Activated naive CD4-positive, alpha-beta T cell treated with anti-CD3 and anti-CD28 coated beads, Interleukin-2, amount 10 ng/mL, durations not matched to agents 7 days and 5 days (primary cell): ENCODE results near the gene HOXD11.
A peak's percentile ranks its signal among the peaks of the same experiment; 100 is the strongest.

ENCODE experiments used
- CTCF ChIA-PET: fragments of 350-600 bp; sonication (Branson Sonifier 250); formaldehyde crosslinking; loops from one replicate; lab custom pipeline; 2021; ENCODE audit warnings: antibody characterized with exemption; lab: Charles Lee
- DNase-seq: peaks from one replicate; pipeline ENCODE4 v3.0.0-alpha.2; 2020
- H3K27ac Mint-ChIP-seq: one replicate; pipeline ENCODE4 v1.8.0; 2021; ENCODE audit warnings: mild to moderate bottlenecking, moderate library complexity, mixed read lengths
- H3K27me3 Mint-ChIP-seq: one replicate; pipeline ENCODE4 v1.8.0; 2021; ENCODE audit warnings: mild to moderate bottlenecking, mixed read lengths
- H3K36me3 Mint-ChIP-seq: one replicate; pipeline ENCODE4 v1.8.0; 2021; ENCODE audit warnings: mixed read lengths
- H3K4me1 Mint-ChIP-seq: one replicate; pipeline ENCODE4 v1.8.0; 2021; ENCODE audit warnings: mixed read lengths
- H3K4me3 Mint-ChIP-seq: one replicate; pipeline ENCODE4 v1.8.0; 2021; ENCODE audit warnings: mild to moderate bottlenecking, moderate library complexity, mixed read lengths
- H3K9me3 Mint-ChIP-seq: one replicate; pipeline ENCODE4 v1.8.0; 2021; ENCODE audit warnings: mixed read lengths

The HOXD11 gene

GRCh38 chr2:176130147-176130956 is 23.3 kb downstream of the HOXD11 start:
- peaks cover 3% of the 10 kb centered on the region for H3K36me3 Mint-ChIP-seq
- H3K9me3 Mint-ChIP-seq, result no peaks in the 10 kb centered on the region
- no peak for DNase-seq
- H3K4me3 Mint-ChIP-seq, result peak overlapping the region; percentile 56
- peaks cover 27% of the 10 kb centered on the region for H3K4me1 Mint-ChIP-seq
- H3K27me3 Mint-ChIP-seq, result peaks cover 95% of the 10 kb centered on the region
- H3K27ac Mint-ChIP-seq, result peak overlapping the region; percentile 85
- CTCF ChIA-PET, result interaction anchor here (1.0 to 2.0 kb wide), 5 partner anchors 9 to 1018 kb away, joined by 4 to 9 read pairs (median 5); partner anchors contain the start of gene HOXD9

DNA sequence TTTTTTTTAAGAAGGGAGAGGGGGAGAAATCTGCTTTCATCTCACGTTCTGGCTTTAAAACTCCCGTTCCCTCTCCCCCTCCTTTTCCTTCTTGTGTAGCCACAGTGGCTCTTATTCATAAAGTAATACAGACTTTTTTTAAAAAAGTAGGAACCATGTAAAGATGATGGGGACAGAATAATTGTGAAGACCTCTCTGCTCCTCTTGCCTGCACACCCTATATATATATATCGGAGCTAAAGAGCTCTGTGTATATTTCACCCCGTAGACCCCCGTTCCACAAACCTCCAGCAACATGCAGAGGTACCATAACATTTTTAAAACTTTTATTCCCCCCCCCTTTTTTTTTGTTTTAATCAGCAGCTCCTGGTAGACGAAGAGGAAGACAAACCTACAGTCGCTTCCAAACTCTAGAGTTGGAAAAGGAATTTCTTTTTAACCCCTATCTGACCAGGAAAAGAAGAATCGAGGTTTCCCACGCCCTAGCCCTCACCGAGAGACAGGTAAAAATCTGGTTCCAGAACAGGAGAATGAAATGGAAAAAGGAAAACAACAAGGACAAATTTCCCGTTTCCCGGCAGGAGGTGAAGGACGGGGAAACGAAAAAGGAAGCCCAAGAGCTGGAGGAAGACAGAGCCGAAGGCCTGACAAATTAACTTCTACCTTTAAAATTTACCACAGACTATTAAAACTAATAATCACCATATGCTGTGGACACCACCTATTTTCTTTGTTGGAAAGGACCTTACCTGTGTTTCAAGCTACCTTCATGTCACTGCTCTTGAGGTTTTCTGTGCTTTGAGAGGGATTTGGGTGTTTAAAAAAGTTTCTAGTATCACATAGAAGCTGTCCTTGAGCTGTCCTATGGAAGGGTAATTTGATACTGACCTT is 24.1 kb downstream of the HOXD11 start:
- Mint-ChIP-seq H3K9me3 (no peaks in the 10 kb centered on the region), H3K4me1 (peaks cover 34% of the 10 kb centered on the region), H3K4me3 (peak overlapping the region; percentile 56), H3K36me3 (peaks cover 3% of the 10 kb centered on the region), H3K27ac (peak overlapping the region; percentile 85), H3K27me3 (peaks cover 95% of the 10 kb centered on the region)
- no peak for DNase-seq
- CTCF ChIA-PET, result interaction anchor here (1.0 to 2.0 kb wide), 7 partner anchors 9 to 1017 kb away, joined by 4 to 9 read pairs (median 5); partner anchors contain the start of gene HOXD9

GRCh38 chr2:176131848-176132158 is 24.7 kb downstream of the HOXD11 start:
- CTCF ChIA-PET, result interaction anchor here (1.0 to 2.0 kb wide), 6 partner anchors 9 to 323 kb away, joined by 4 to 9 read pairs (median 5); partner anchors contain the start of gene HOXD9
- peaks cover 96% of the 10 kb centered on the region for H3K27me3 Mint-ChIP-seq
- no peak overlapping the region for H3K4me3 Mint-ChIP-seq
- peaks cover 34% of the 10 kb centered on the region for H3K4me1 Mint-ChIP-seq
- H3K27ac Mint-ChIP-seq, result peak overlapping the region; percentile 65
- DNase-seq, result no peak
- H3K36me3 Mint-ChIP-seq, result peaks cover 3% of the 10 kb centered on the region
- no peaks in the 10 kb centered on the region for H3K9me3 Mint-ChIP-seq

DNA sequence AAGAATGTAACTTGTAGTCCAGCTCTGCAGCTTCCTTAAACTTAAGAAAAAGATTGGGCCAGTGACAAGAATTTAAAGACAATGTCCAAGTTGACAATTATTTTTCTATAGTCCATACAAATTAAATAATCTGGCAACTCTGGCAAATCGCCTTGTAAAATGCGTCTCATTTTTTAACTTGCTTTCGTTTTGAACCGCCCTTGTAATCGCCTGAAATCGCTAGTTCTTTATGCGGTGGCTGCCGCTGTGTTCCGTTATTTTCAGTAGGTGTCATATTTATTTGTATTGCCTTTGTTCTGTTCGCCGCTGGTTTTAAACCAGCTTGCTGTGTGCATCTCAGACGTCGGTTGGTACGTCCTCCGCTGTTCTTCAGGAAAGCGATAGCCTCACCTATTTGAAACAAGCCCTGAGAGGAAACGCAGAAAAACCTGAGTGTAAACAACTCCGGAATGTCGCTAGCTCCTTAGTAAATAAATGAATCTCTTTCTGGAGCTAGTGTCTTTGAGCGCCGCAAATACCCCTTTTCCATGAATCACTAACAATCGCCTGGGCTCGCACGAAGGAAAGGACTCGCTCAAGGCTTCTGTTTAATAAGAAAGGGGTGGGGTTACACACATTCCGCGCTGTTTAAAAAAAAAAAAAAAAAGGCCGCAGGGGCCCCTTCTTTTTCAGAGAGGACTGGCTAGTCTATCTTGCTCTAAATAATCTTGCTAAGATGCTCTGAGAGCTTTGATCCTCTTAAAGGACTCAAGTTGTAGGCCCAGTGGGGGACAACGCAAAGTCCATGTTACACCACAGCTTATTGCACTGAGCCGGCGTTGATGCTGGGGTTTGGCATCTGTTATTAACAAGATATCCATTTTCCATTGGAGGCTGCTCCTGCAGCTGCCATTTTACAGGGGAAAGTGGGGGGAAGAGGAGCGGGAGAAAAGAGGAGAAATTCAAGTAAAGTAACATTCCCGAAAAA is 25.4 kb downstream of the HOXD11 start:
- Mint-ChIP-seq H3K4me1 (peaks cover 34% of the 10 kb centered on the region), H3K36me3 (peaks cover 3% of the 10 kb centered on the region), H3K27ac (peak overlapping the region; percentile 71), H3K4me3 (peak overlapping the region; percentile 72), H3K27me3 (peaks cover 99% of the 10 kb centered on the region), H3K9me3 (no peaks in the 10 kb centered on the region)
- DNase-seq, result no peak
- CTCF ChIA-PET, result interaction anchor here (0.8 to 2.0 kb wide), 6 partner anchors 8 to 422 kb away, joined by 3 to 9 read pairs (median 5); partner anchors contain the start of gene HOXD9

GRCh38 chr2:176133389-176133788 is 26.3 kb downstream of the HOXD11 start:
- no peak overlapping the region for H3K27ac Mint-ChIP-seq
- peaks cover 3% of the 10 kb centered on the region for H3K36me3 Mint-ChIP-seq
- no peak overlapping the region for H3K4me3 Mint-ChIP-seq
- peaks cover 30% of the 10 kb centered on the region for H3K4me1 Mint-ChIP-seq
- CTCF ChIA-PET, result interaction anchor here (0.6 kb wide), 1 partner anchor 13 kb away, joined by 3 read pairs; no protein-coding TSS in a partner anchor
- peaks cover 99% of the 10 kb centered on the region for H3K27me3 Mint-ChIP-seq
- DNase-seq, result no peak
- H3K9me3 Mint-ChIP-seq, result no peaks in the 10 kb centered on the region

- no peaks in the 10 kb centered on the region for H3K9me3 Mint-ChIP-seq
- H3K27ac Mint-ChIP-seq, result no peak overlapping the region
- DNase-seq, result no peak
- H3K27me3 Mint-ChIP-seq, result peaks cover 99% of the 10 kb centered on the region
- CTCF ChIA-PET, result interaction anchor here (0.6 kb wide), 1 partner anchor 14 kb away, joined by 3 read pairs; no protein-coding TSS in a partner anchor
- H3K4me3 Mint-ChIP-seq, result no peak overlapping the region
- H3K36me3 Mint-ChIP-seq, result peaks cover 2% of the 10 kb centered on the region
- H3K4me1 Mint-ChIP-seq, result peaks cover 29% of the 10 kb centered on the region
These were observed 27.0 kb downstream of the HOXD11 start for GRCh38 chr2:176134035-176134434.

- DNase-seq, result no peak
- H3K27ac Mint-ChIP-seq, result no peak overlapping the region
- CTCF ChIA-PET, result no interaction called here
These were observed 28.0 kb downstream of the HOXD11 start for GRCh38 chr2:176135035-176135440.

DNA sequence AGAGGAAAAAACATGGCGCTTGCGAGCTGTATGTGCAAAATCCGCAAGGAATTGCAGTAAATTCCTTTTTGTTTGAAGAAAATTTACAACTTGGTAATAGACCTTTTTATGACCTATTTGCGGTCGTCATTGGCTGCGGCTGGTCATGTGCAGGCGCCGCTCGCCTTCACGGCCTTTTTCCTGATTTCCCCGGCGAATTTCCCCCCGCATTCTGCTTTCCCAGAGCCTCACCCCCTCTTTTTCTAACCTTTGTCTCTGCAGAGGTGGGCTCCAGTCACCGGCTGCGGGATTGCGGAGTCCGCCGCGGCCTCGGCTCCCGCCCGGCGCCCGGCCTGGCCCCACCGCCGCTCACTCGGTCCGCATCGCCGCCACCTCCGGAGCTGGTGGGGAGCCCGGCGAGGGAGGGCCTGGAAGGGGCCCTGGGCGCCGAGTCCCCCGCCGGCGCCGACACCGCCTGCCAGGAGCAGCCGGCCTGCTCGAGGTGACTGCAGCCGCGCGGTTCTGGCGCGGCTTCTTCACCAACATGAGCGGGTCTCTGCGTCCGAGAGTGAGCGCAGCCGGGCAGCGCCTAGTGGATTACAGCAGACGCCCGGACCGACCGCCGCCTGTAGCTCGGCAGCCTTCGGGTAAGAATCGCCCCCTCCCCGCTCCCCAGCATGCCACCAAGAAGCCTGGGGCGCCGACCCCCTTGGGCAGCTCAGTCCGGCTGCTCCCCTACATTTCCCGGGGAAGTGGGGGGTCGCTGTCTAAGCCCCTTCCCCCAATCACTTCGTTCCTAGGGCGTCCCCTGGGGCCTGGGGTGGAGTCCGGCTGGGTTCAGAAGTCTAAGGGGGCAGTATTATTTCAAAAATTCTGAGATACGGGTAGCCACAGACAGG is 29.5 kb downstream of the HOXD11 start:
- Mint-ChIP-seq H3K36me3 (peaks cover 3% of the 10 kb centered on the region), H3K9me3 (no peaks in the 10 kb centered on the region), H3K4me1 (peaks cover 26% of the 10 kb centered on the region), H3K4me3 (no peak overlapping the region), H3K27me3 (peaks cover 100% of the 10 kb centered on the region), H3K27ac (no peak overlapping the region)
- DNase-seq, result no peak
- CTCF ChIA-PET, result interaction anchor here (0.6 to 1.6 kb wide), 5 partner anchors 10 to 516 kb away, joined by 3 to 4 read pairs (median 4); no protein-coding TSS in a partner anchor

More at GRCh38 chr2:176135035-176135440, 28.0 kb downstream of the HOXD11 start:
- no peaks in the 10 kb centered on the region for H3K9me3 Mint-ChIP-seq
- peaks cover 100% of the 10 kb centered on the region for H3K27me3 Mint-ChIP-seq
- H3K4me3 Mint-ChIP-seq, result no peak overlapping the region
- peaks cover 3% of the 10 kb centered on the region for H3K36me3 Mint-ChIP-seq
- H3K4me1 Mint-ChIP-seq, result peaks cover 35% of the 10 kb centered on the region

GRCh38 chr2:176137252-176137580 is 30.1 kb downstream of the HOXD11 start:
- peaks cover 23% of the 10 kb centered on the region for H3K4me1 Mint-ChIP-seq
- peaks cover 3% of the 10 kb centered on the region for H3K36me3 Mint-ChIP-seq
- DNase-seq, result no peak
- CTCF ChIA-PET, result interaction anchor here (0.6 to 1.6 kb wide), 3 partner anchors 10 to 318 kb away, joined by 3 to 4 read pairs (median 3); no protein-coding TSS in a partner anchor
- H3K27me3 Mint-ChIP-seq, result peaks cover 99% of the 10 kb centered on the region
- H3K4me3 Mint-ChIP-seq, result no peak overlapping the region
- H3K9me3 Mint-ChIP-seq, result no peaks in the 10 kb centered on the region
- no peak overlapping the region for H3K27ac Mint-ChIP-seq

GRCh38 chr2:176137906-176138305 is 30.8 kb downstream of the HOXD11 start:
- Mint-ChIP-seq H3K27ac (peak overlapping the region; percentile 37), H3K27me3 (peaks cover 99% of the 10 kb centered on the region), H3K4me1 (peaks cover 20% of the 10 kb centered on the region), H3K4me3 (no peak overlapping the region), H3K36me3 (peaks cover 1% of the 10 kb centered on the region), H3K9me3 (no peaks in the 10 kb centered on the region)
- CTCF ChIA-PET, result interaction anchor here (1.2 to 8.8 kb wide), 3 partner anchors 24 to 317 kb away, joined by 3 to 140 read pairs (median 4); no protein-coding TSS in a partner anchor
- DNase-seq, result no peak

- no peak for DNase-seq
- Mint-ChIP-seq H3K27ac (no peak overlapping the region), H3K27me3 (peaks cover 99% of the 10 kb centered on the region), H3K9me3 (no peaks in the 10 kb centered on the region), H3K4me1 (peaks cover 20% of the 10 kb centered on the region), H3K4me3 (no peak overlapping the region), H3K36me3 (peaks cover 1% of the 10 kb centered on the region)
- CTCF ChIA-PET, result interaction anchor here (0.9 to 8.8 kb wide), 8 partner anchors 11 to 1010 kb away, joined by 3 to 140 read pairs (median 18); no protein-coding TSS in a partner anchor
These were observed 31.4 kb downstream of the HOXD11 start for GRCh38 chr2:176138526-176138922.
